Measurements from ENCODE around the gene GCH1. TPM values are rescaled to one million over a fixed set of nuclear protein-coding genes. Genes with fewer than 3 reads are reported as not detected.
"Not testable (repeated sequence)": the region's sequence is repeated elsewhere in the genome, so short reads cannot be mapped to it uniquely, and the experiment has no call there.

The GCH1 gene
- total RNA-seq, 1 donor from 2014 or later: 4.6 TPM

- peak in 1 of 2 donors; percentile 28 for DNase-seq (ENCODE audit: low read depth in 2 of 2)
Observed at GRCh38 chr14:54803396-54803795, 99.2 kb downstream of the GCH1 start.

- not testable (repeated sequence) for DNase-seq (ENCODE audit: low read depth in 2 of 2)
Observed at GRCh38 chr14:54801482-54801881, 101.1 kb downstream of the GCH1 start.

- DNase-seq (ENCODE audit: low read depth in 2 of 2): no peak
Observed at GRCh38 chr14:54798465-54799124, 104.0 kb downstream of the GCH1 start.

GRCh38 chr14:54797986-54798385 is 104.6 kb downstream of the GCH1 start:
- no peak for DNase-seq (ENCODE audit: low read depth in 2 of 2)

GRCh38 chr14:54797556-54797955 is 105.1 kb downstream of the GCH1 start:
- DNase-seq (ENCODE audit: low read depth in 2 of 2): no peak

GRCh38 chr14:54796961-54797360 is 105.7 kb downstream of the GCH1 start:
- DNase-seq (ENCODE audit: low read depth in 2 of 2): peak in 1 of 2 donors; percentile 57

GRCh38 chr14:54794796-54795195 is 107.8 kb downstream of the GCH1 start:
- DNase-seq (ENCODE audit: low read depth in 2 of 2): no peak

- DNase-seq (ENCODE audit: low read depth in 2 of 2): no peak
Observed at GRCh38 chr14:54794159-54794558, 108.5 kb downstream of the GCH1 start.

- DNase-seq (ENCODE audit: low read depth in 2 of 2): no peak
Observed at GRCh38 chr14:54792288-54792687, 110.3 kb downstream of the GCH1 start.

Other genes starting within 250 kb of the GCH1 start
- gene WDHD1, start 124.3 kb upstream of the GCH1 start, total RNA-seq: 5.9 and 9.6 TPM in 2 replicates
- gene SOCS4, start 124.4 kb upstream of the GCH1 start, total RNA-seq: 12.5 and 14.4 TPM in 2 replicates
- 15.3 and 16.8 TPM in 2 replicates for gene MAPK1IP1L, start 148.8 kb upstream of the GCH1 start, total RNA-seq
- gene LGALS3, start 226.4 kb upstream of the GCH1 start, total RNA-seq: 88.0 and 98.5 TPM in 2 replicates

All from dermis microvascular lymphatic vessel endothelial cell (primary cell).